Calu3 (cell line): Measurements from ENCODE around the gene TEX11. TPM values are rescaled to one million over a fixed set of nuclear protein-coding genes. Genes with fewer than 3 reads are reported as not detected.
A peak's percentile ranks its signal among the peaks of the same experiment; 100 is the strongest.

Experiments used
- BruUV-seq: library from RNA; stranded (reverse); fragments of 400-500 nt; replicated peaks from 2 replicates; lab custom pipeline; 2021; lab: Mats Ljungman, UMichigan
- CTCF ChIA-PET: fragments of 300-600 bp; sonication (Branson Sonifier 250); formaldehyde crosslinking; loops from one replicate; lab custom pipeline; 2022; ENCODE audit warnings: antibody characterized with exemption; lab: Charles Lee
- DNase-seq: peaks from one replicate; pipeline ENCODE4 v3.0.0; 2022
- H3K27ac Mint-ChIP-seq: one replicate; pipeline ENCODE4 v1.8.0; 2022; ENCODE audit warnings: mixed read lengths; ENCODE audit not compliant: unreplicated experiment
- H3K27me3 Mint-ChIP-seq: one replicate; pipeline ENCODE4 v1.8.0; 2022; ENCODE audit warnings: mixed read lengths; ENCODE audit not compliant: unreplicated experiment
- H3K36me3 Mint-ChIP-seq: one replicate; pipeline ENCODE4 v1.8.0; 2022; ENCODE audit warnings: mild to moderate bottlenecking, moderate library complexity, mixed read lengths; ENCODE audit not compliant: insufficient read depth, unreplicated experiment
- H3K4me1 Mint-ChIP-seq: one replicate; pipeline ENCODE4 v1.8.0; 2022; ENCODE audit warnings: mild to moderate bottlenecking, low read depth, mixed read lengths; ENCODE audit not compliant: unreplicated experiment
- H3K4me3 Mint-ChIP-seq: one replicate; pipeline ENCODE4 v1.8.0; 2022; ENCODE audit warnings: mild to moderate bottlenecking, low read depth, moderate library complexity, mixed read lengths; ENCODE audit not compliant: unreplicated experiment
- H3K9me3 Mint-ChIP-seq: one replicate; pipeline ENCODE4 v1.8.0; 2022; ENCODE audit warnings: low read depth, mixed read lengths; ENCODE audit not compliant: unreplicated experiment
- intact Hi-C: fragments of 100-400 bp; cut with micrococcal nuclease; formaldehyde crosslinking; loops from one replicate; pipeline ENCODE4 v1.10.0; 2022; ENCODE audit not compliant: unreplicated experiment
- total RNA-seq: library from RNA; stranded (reverse); gene quantifications from 2 replicates; pipeline ENCODE4 v1.2.3, GENCODE V29; 2022
- TF ChIP-seq, protein P1 (sequence below): fragments of 200-600 bp; IDR thresholded peaks from one replicate; pipeline ENCODE4 v1.8.0; 2022; ENCODE audit warnings: antibody characterized with exemption; ENCODE audit not compliant: unreplicated experiment

TEX11 gene
- total RNA-seq, 1 experiment from 2014 or later = not detected

DNA sequence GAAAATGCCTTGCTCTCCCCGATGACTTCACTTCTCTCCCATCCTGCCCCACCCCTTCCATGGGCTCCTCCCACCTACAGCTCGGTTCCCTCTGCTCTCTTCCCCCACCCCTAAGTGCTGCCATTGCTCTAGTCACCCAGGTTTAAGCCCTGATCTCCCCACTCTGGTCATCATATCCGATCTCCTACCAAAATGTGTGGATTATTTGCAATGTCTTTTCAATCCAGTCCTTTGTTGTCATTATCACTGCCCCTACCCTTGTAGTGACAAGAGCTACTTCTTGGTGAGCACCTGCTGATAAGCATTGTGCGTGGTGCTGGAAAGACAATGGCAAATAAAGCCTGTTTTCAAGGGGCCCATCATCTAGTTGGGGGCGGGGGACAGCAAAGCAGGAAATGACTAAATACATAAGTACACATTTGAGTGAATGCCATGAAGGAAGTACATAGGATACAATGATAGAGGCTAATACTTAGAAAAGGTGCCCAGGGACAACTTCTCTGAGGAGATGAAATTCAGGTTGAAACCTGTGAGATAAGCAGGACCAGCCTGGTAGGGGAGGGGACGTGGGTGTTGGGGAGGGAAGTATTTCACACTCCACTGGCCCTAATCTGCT, 400.1 kb downstream of the TEX11 start:
- DNase-seq = peak; percentile 17
- peaks cover 33% of the 10 kb centered on the region for H3K4me1 Mint-ChIP-seq
- TF ChIP-seq, protein P1, sequence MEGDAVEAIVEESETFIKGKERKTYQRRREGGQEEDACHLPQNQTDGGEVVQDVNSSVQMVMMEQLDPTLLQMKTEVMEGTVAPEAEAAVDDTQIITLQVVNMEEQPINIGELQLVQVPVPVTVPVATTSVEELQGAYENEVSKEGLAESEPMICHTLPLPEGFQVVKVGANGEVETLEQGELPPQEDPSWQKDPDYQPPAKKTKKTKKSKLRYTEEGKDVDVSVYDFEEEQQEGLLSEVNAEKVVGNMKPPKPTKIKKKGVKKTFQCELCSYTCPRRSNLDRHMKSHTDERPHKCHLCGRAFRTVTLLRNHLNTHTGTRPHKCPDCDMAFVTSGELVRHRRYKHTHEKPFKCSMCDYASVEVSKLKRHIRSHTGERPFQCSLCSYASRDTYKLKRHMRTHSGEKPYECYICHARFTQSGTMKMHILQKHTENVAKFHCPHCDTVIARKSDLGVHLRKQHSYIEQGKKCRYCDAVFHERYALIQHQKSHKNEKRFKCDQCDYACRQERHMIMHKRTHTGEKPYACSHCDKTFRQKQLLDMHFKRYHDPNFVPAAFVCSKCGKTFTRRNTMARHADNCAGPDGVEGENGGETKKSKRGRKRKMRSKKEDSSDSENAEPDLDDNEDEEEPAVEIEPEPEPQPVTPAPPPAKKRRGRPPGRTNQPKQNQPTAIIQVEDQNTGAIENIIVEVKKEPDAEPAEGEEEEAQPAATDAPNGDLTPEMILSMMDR = no peak
- intact Hi-C loops = no loop called here
- no peaks in the 10 kb centered on the region for H3K27me3 Mint-ChIP-seq
- CTCF ChIA-PET = interaction anchor here (0.5 to 1.1 kb wide), 3 partner anchors 29 to 979 kb away, joined by 3 to 5 read pairs (median 5); no protein-coding TSS in a partner anchor
- H3K27ac Mint-ChIP-seq = peak overlapping the region; percentile 10
- H3K36me3 Mint-ChIP-seq = peaks cover 6% of the 10 kb centered on the region
- no TSS peak for BruUV-seq
- no peak overlapping the region for H3K4me3 Mint-ChIP-seq
- peaks cover 2% of the 10 kb centered on the region for H3K9me3 Mint-ChIP-seq

DNA sequence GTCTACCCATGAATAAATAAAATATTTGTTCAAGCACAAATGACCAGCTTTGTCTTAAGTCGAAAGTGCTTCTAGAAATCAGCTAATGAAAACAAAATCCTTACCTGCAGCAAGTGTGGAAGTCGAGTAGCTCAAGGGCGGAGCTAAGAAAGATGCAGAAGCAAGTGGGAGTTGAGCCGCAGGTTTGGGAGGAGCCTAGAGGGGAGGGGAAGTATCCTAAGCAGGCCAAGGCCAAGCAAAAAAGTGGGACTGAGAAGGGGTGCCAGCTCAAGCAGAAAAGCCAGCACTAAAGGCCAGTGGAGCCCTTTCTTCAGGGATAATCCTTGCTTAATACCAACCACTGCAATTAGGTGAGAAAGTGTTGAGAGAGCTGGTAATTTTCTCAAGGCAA, 403.1 kb downstream of the TEX11 start:
- no TSS peak for BruUV-seq
- H3K27me3 Mint-ChIP-seq = no peaks in the 10 kb centered on the region
- peaks cover 29% of the 10 kb centered on the region for H3K4me1 Mint-ChIP-seq
- CTCF ChIA-PET = interaction anchor here (1.0 kb wide), 1 partner anchor 25 kb away, joined by 3 read pairs; no protein-coding TSS in a partner anchor
- peaks cover 15% of the 10 kb centered on the region for H3K36me3 Mint-ChIP-seq
- no peak overlapping the region for H3K4me3 Mint-ChIP-seq
- intact Hi-C loops = no loop called here
- no peak for DNase-seq
- TF ChIP-seq, protein P1 = no peak
- peaks cover 2% of the 10 kb centered on the region for H3K9me3 Mint-ChIP-seq
- H3K27ac Mint-ChIP-seq = peak overlapping the region; percentile 27

DNA sequence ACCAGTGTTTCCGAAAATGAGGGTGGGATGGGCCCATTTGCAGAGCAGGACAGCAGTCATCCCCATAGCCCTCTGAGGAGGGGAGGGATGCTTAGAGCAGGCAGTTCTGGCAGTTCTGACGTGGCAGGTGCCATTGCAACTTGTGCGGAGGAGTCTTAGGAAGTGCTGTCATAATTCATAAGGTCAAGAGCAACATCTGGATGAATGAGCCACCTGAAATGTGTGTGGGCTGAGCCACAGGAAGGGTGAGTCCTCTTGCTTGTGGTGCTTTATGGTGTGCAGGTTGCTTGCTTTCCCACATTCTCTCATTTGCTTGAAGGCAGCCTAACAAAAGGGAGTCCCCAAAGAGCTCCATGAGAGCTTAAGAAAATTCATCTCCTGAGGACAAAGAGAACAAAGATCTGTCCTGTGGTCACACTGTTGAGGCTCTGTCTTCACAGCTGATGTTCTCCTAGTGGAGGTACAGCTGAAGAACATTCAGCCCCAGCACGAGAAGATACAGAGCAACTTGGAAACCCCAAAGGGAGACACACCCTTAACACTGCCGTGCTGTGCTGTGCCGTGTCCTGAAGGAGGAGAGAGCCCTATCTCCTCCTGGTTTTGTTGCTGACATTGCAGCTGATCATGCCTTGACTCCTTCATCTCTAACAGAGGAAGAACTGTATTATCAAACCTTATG, 403.6 kb downstream of the TEX11 start:
- H3K27me3 Mint-ChIP-seq = no peaks in the 10 kb centered on the region
- TF ChIP-seq, protein P1 = no peak
- H3K4me3 Mint-ChIP-seq = no peak overlapping the region
- peak overlapping the region; percentile 27 for H3K27ac Mint-ChIP-seq
- CTCF ChIA-PET = interaction anchor here (1.0 kb wide), 1 partner anchor 25 kb away, joined by 3 read pairs; no protein-coding TSS in a partner anchor
- intact Hi-C loops = no loop called here
- peaks cover 2% of the 10 kb centered on the region for H3K9me3 Mint-ChIP-seq
- no peak for DNase-seq
- peaks cover 15% of the 10 kb centered on the region for H3K36me3 Mint-ChIP-seq
- no TSS peak for BruUV-seq
- peaks cover 23% of the 10 kb centered on the region for H3K4me1 Mint-ChIP-seq

DNA sequence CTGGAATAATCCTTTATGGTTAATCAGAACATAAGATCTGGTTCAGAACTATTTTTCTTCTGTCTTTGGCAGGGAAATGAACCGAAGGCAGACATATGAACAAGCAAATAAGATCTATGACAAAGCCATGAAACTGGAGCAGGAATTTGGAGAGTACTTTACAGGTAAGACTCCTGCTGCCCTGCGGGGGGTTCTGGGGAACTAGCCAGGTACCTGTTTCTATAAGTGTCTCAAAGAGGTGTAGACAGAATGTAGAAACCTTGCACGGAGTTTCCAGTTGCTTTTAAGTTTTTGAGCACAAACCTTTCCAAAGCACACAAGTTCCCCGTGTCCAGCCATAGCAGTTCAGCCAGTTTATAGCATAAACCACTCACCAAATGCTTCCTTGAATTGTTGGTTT, 407.7 kb downstream of the TEX11 start:
- H3K9me3 Mint-ChIP-seq = no peaks in the 10 kb centered on the region
- H3K4me1 Mint-ChIP-seq = no peaks in the 10 kb centered on the region
- no peaks in the 10 kb centered on the region for H3K27me3 Mint-ChIP-seq
- no peak for DNase-seq
- H3K36me3 Mint-ChIP-seq = peaks cover 32% of the 10 kb centered on the region
- H3K4me3 Mint-ChIP-seq = no peak overlapping the region
- BruUV-seq = no TSS peak
- TF ChIP-seq, protein P1 = no peak
- intact Hi-C loops = no loop called here
- no peak overlapping the region for H3K27ac Mint-ChIP-seq
- CTCF ChIA-PET = no interaction called here
